ENCODE results near the gene SYT11. TPM values are rescaled to one million over a fixed set of nuclear protein-coding genes. Genes with fewer than 3 reads are reported as not detected.
"Not testable (repeated sequence)": the region's sequence is repeated elsewhere in the genome, so short reads cannot be mapped to it uniquely, and the experiment has no call there.

SYT11 gene
- total and polyA plus RNA-seq, 4 donors, result 0.49 to 1.2 (median 0.76) TPM

DNA sequence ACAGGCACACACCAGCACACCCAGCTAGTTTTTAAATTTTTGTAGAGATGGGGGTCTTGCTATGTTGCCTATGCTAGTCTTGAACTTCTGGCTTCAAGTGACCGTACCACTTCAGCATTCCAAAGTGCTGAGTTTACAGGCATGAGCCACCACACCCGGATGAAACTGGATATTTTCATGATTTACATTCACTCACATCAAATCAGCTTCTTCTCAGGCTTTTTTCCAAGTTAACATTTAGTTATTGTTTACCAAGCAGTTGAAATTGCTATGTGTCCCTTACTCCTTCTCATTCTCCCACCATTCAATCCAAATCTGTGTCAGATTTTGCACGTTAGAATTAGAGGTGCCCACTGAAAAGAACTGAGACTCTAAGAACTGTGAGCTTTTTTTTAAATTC is 33.4 kb downstream of the SYT11 start (continued):
- TF ChIP-seq, protein P1, sequence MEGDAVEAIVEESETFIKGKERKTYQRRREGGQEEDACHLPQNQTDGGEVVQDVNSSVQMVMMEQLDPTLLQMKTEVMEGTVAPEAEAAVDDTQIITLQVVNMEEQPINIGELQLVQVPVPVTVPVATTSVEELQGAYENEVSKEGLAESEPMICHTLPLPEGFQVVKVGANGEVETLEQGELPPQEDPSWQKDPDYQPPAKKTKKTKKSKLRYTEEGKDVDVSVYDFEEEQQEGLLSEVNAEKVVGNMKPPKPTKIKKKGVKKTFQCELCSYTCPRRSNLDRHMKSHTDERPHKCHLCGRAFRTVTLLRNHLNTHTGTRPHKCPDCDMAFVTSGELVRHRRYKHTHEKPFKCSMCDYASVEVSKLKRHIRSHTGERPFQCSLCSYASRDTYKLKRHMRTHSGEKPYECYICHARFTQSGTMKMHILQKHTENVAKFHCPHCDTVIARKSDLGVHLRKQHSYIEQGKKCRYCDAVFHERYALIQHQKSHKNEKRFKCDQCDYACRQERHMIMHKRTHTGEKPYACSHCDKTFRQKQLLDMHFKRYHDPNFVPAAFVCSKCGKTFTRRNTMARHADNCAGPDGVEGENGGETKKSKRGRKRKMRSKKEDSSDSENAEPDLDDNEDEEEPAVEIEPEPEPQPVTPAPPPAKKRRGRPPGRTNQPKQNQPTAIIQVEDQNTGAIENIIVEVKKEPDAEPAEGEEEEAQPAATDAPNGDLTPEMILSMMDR (IDR thresholded peaks at IDR 0.05; ENCODE audit: low read depth, low read length, missing input control), result no peak
- TF ChIP-seq HNF4G (IDR thresholded peaks at IDR 0.05), result no peak
- TF ChIP-seq HNF4A (conservative IDR thresholded peaks at IDR 0.05), result no peak
- TF ChIP-seq RAD21 (IDR thresholded peaks at IDR 0.05), result no peak
- TF ChIP-seq FOXA1 (IDR thresholded peaks at IDR 0.05), result no peak
- TF ChIP-seq FOXA2 (IDR thresholded peaks at IDR 0.05), result no peak
- TF ChIP-seq, protein P2, sequence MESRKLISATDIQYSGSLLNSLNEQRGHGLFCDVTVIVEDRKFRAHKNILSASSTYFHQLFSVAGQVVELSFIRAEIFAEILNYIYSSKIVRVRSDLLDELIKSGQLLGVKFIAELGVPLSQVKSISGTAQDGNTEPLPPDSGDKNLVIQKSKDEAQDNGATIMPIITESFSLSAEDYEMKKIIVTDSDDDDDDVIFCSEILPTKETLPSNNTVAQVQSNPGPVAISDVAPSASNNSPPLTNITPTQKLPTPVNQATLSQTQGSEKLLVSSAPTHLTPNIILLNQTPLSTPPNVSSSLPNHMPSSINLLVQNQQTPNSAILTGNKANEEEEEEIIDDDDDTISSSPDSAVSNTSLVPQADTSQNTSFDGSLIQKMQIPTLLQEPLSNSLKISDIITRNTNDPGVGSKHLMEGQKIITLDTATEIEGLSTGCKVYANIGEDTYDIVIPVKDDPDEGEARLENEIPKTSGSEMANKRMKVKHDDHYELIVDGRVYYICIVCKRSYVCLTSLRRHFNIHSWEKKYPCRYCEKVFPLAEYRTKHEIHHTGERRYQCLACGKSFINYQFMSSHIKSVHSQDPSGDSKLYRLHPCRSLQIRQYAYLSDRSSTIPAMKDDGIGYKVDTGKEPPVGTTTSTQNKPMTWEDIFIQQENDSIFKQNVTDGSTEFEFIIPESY (IDR thresholded peaks at IDR 0.05), result no peak

DNA sequence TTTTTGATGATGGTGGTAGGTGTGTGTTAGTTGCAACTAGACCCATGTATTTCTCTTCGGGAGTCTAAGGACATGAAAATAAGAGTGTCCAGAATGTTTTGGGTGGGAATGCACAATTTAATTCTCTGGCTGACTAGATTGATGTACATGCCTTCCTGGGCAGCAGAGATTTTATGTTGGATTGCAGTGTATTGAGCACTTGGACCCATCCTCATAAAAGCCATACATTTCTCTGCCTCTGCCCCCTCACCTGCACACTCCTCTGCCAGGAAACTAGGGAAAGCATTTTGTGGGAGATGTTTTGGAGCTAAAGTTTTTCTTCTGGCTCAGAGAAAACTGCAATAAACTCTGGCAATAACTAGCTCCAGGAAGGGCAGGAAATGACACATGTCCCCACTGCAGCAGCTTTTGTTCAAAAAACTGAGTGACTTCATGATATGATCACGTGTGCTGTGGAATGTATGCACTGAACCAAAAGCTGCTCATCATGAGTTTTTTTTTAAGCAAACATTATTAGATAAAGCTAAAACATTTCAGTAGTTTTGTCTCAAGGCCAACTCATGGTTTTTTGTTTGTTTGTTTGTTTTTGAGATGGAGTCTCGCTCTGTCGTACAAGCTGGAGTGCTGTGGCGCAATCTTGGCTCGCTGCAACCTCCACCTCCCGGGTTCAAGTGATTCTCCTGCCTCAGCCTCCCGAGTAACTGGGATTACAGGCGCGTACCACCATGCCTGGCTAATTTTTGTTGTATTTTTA is 34.2 kb downstream of the SYT11 start:
- Histone ChIP-seq H3K4me1 (ENCODE audit: control insufficient read depth in 4 of 4, insufficient read depth in 4 of 4, low read length in 3 of 4) (no peaks in the 10 kb centered on the region), H3K27ac (ENCODE audit: low read depth in 1 of 2, low read length in 2 of 2) (peak overlapping the region; percentile 36 to 49), H3K36me3 (ENCODE audit: control insufficient read depth in 4 of 4, insufficient read depth in 3 of 4, low read depth in 1 of 4, low read length in 3 of 4) (peaks cover 0 to 4% (median 3%) of the 10 kb centered on the region in 4 donors), H3K27me3 (ENCODE audit: control insufficient read depth in 4 of 4, insufficient read depth in 4 of 4, low read length in 3 of 4) (no peaks in the 10 kb centered on the region), H3K9ac (ENCODE audit: low read depth in 1 of 2, low read length in 2 of 2) (no peak overlapping the region), H3K9me3 (ENCODE audit: control insufficient read depth in 4 of 4, low read length in 3 of 4) (no peaks in the 10 kb centered on the region), H3K4me3 (ENCODE audit: low read depth in 1 of 3, low read length in 3 of 3) (no peak overlapping the region)
- 63% methylated on average over 10 of the region's 10 CpGs for WGBS
- peak; percentile 12 for TF ChIP-seq SP1 (IDR thresholded peaks at IDR 0.05)
- peak in 1 of 2 donors; percentile 25 for TF ChIP-seq JUND (IDR thresholded peaks at IDR 0.05)
- no peak for TF ChIP-seq TAF1 (conservative IDR thresholded peaks at IDR 0.05)
- DNase-seq (ENCODE audit: low spot score), result no peak

DNA sequence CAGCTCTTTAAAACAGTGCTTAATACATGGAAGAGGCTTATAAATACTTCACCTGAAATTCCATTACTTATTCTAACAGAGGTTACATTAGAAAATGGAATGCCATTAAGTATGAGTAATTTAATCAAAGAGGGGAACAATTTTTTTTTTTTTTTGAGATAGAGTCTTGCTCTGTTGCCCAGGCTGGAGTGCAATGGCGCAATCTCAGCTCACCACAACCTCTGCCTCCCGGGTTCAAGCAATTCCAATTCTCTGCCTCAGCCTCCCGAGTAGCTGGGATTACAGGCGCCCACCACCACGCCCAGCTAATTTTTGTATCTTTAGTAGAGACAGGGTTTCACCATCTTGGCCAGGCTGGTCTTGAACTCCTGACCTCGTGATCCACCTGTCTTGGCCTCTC is 36.2 kb downstream of the SYT11 start:
- WGBS, result 95% methylated on average over 6 of the region's 6 CpGs
- not testable (repeated sequence) for H3K27me3 ChIP-seq (ENCODE audit: control insufficient read depth in 4 of 4, insufficient read depth in 4 of 4, low read length in 3 of 4); H3K4me1 ChIP-seq (ENCODE audit: control insufficient read depth in 4 of 4, insufficient read depth in 4 of 4, low read length in 3 of 4); DNase-seq (ENCODE audit: low spot score); H3K9ac ChIP-seq (ENCODE audit: low read depth in 1 of 2, low read length in 2 of 2); H3K27ac ChIP-seq (ENCODE audit: low read depth in 1 of 2, low read length in 2 of 2); H3K9me3 ChIP-seq (ENCODE audit: control insufficient read depth in 4 of 4, low read length in 3 of 4); H3K4me3 ChIP-seq (ENCODE audit: low read depth in 1 of 3, low read length in 3 of 3)
- peaks cover 7 to 23% (median 19%) of the 10 kb centered on the region in 4 donors for H3K36me3 ChIP-seq (ENCODE audit: control insufficient read depth in 4 of 4, insufficient read depth in 3 of 4, low read depth in 1 of 4, low read length in 3 of 4)

DNA sequence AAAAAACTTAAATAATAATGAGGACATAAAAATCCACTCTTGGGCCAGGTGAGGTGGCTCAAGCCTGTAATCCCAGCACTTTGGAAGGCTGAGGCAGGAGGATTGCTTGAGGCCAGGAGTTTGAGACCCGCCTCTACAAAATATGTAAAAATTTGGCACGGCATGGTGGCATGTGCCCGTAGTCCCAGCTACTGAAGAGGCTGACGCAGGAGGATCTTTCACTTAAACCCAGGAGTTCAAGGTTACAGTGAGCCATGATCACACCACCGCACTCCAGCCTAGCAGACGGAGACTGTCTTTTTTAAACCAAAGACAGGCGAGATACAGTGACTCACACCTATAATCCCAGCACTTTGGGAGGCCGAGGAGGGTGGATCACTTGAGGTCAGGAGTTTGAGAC is 37.1 kb downstream of the SYT11 start:
- not testable (repeated sequence) for H3K4me1 ChIP-seq (ENCODE audit: control insufficient read depth in 4 of 4, insufficient read depth in 4 of 4, low read length in 3 of 4); H3K27ac ChIP-seq (ENCODE audit: low read depth in 1 of 2, low read length in 2 of 2); DNase-seq (ENCODE audit: low spot score); H3K9ac ChIP-seq (ENCODE audit: low read depth in 1 of 2, low read length in 2 of 2); H3K9me3 ChIP-seq (ENCODE audit: control insufficient read depth in 4 of 4, low read length in 3 of 4); H3K4me3 ChIP-seq (ENCODE audit: low read depth in 1 of 3, low read length in 3 of 3); H3K27me3 ChIP-seq (ENCODE audit: control insufficient read depth in 4 of 4, insufficient read depth in 4 of 4, low read length in 3 of 4)
- WGBS, result 99% methylated on average over 8 of the region's 8 CpGs
- H3K36me3 ChIP-seq (ENCODE audit: control insufficient read depth in 4 of 4, insufficient read depth in 3 of 4, low read depth in 1 of 4, low read length in 3 of 4), result peaks cover 10 to 27% (median 24%) of the 10 kb centered on the region in 4 donors
